ENCODE data around the gene MTG2.

DNA sequence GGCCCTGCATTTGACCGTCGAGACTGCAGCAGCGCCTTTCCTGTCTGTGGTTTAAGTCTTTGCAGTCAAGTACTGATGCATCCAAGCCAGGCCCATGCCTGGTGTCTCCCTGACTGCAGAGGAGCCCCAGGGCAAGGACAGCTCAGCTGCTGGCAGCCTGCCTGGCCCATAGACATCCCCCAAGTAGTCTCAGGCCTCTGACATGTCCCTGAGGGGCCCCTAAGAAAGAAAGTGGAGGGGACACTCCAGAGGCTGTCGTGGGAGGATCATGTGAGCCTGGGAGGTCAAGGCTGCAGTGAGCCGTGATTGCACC lies 19.2 kb downstream of the MTG2 start:
- TF ChIP-seq, protein P1, sequence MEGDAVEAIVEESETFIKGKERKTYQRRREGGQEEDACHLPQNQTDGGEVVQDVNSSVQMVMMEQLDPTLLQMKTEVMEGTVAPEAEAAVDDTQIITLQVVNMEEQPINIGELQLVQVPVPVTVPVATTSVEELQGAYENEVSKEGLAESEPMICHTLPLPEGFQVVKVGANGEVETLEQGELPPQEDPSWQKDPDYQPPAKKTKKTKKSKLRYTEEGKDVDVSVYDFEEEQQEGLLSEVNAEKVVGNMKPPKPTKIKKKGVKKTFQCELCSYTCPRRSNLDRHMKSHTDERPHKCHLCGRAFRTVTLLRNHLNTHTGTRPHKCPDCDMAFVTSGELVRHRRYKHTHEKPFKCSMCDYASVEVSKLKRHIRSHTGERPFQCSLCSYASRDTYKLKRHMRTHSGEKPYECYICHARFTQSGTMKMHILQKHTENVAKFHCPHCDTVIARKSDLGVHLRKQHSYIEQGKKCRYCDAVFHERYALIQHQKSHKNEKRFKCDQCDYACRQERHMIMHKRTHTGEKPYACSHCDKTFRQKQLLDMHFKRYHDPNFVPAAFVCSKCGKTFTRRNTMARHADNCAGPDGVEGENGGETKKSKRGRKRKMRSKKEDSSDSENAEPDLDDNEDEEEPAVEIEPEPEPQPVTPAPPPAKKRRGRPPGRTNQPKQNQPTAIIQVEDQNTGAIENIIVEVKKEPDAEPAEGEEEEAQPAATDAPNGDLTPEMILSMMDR (IDR thresholded peaks at IDR 0.05; ENCODE audit: insufficient read depth, low read depth, low read length) = no peak
- no peak for TF ChIP-seq EZH2 (IDR thresholded peaks at IDR 0.05; ENCODE audit: insufficient read depth, low read length)

All from astrocyte (in vitro differentiated cells and primary cell).